ENCODE measurements around the gene POTEJ.
"Not testable (repeated sequence)": the region's sequence is repeated elsewhere in the genome, so short reads cannot be mapped to it uniquely, and the experiment has no call there.

The POTEJ gene

DNA sequence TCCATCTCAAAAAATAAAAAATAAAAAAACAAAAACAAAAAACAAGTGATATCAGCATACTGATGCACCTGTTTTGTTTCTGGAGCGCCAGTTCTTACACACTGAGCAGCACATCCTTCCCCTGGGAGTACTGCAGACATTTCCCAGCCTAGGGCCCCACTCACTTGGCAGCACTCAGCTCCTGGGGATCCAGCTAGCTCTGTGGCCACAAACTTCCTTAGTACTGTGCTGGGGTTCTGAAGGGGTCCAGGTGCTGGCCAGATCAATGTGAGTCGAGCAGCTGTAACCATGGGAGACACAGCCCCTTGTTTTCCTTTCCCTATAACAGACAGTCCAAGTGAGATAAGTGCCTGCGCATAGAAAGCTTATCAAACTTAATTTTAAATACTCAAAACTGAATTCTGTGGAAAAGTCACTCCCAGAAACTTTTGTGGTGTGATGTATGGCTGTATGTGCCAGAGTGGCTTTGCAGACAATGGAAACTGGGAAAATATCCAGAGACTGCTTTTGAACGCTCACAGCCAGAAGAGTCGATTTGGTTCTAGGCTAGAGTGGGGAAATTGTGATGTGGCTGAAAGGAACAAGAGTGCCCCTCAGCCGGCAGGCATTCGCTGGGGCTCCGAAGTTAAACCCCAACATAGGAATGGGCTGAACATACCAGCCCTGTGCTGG, 20.9 kb upstream of the POTEJ start:
- H3K4me3 ChIP-seq (ENCODE audit: insufficient read length, low read depth); DNase-seq (ENCODE audit: low read depth, low spot score); H3K4me1 ChIP-seq (ENCODE audit: insufficient read depth, insufficient read length); H3K27me3 ChIP-seq (ENCODE audit: insufficient read depth, insufficient read length); H3K9ac ChIP-seq (ENCODE audit: insufficient read length, low read depth); H3K9me3 ChIP-seq (ENCODE audit: insufficient read depth, low read length); H3K36me3 ChIP-seq (ENCODE audit: insufficient read depth, insufficient read length, low read length): not testable (repeated sequence)

DNA sequence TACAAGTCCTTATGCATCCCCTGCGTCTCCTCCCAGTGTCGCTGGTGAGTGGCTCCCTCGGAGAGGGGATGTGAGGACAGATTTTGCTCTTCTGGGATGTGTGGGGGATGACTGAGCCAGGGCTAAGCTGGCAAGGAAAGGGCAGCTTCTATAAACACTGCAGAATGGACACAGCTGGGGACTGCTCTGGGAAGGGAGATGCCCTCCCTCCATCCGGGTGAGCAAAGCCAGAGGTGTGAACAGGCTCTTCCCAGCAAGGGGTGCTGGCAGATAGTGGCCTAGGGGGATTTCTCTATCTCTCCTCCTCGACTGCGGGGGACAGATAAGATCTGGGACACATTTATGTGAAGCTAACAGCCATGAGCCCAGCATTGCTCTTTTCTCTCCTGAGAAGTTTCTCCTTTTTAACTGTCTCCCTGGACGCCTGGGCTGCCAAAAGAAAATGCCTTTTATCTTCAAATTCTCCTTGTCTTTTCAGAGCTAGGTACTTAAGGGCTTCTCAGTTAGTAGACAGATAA, 20.3 kb upstream of the POTEJ start:
- H3K4me3 ChIP-seq (ENCODE audit: insufficient read length, low read depth); H3K9ac ChIP-seq (ENCODE audit: insufficient read length, low read depth); DNase-seq (ENCODE audit: low read depth, low spot score): not testable (repeated sequence)

DNA sequence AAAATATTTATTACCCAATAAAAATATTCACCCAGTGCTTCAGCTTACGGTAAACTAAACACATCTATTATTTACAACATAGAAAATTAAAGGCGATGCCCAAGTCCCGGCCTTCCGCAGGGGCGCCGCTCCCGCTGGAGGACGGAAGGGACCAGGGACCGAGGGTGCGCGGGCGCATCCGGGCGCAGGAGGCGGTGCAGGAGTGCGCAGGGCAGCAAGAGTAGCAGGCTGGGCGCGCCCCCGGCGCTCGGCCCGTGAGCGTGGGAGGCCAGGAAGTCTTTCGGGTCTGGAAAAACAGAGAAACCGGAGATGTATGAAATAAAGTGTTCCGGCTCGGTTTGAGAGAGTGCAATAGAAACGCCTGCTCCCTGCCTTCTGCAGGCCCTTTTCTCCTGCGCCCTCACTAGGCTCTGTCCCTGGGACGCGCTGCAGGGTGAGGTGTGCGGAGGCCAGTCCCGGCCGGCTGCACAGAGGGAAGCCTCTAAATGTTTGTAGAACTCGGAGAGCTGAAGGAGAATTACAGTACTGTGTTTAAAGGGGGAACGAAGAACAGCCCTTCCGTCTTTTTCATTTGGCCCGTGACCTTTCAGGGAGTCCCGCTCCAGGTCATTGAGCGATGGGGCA, 18.3 kb upstream of the POTEJ start:
- not testable (repeated sequence) for H3K36me3 ChIP-seq (ENCODE audit: insufficient read depth, insufficient read length, low read length); H3K9me3 ChIP-seq (ENCODE audit: insufficient read depth, low read length); H3K27me3 ChIP-seq (ENCODE audit: insufficient read depth, insufficient read length); H3K9ac ChIP-seq (ENCODE audit: insufficient read length, low read depth); H3K4me1 ChIP-seq (ENCODE audit: insufficient read depth, insufficient read length); DNase-seq (ENCODE audit: low read depth, low spot score); H3K4me3 ChIP-seq (ENCODE audit: insufficient read length, low read depth)

More for the DNA sequence above, 20.3 kb upstream of the POTEJ start:
- not testable (repeated sequence) for H3K9me3 ChIP-seq (ENCODE audit: insufficient read depth, low read length); H3K4me1 ChIP-seq (ENCODE audit: insufficient read depth, insufficient read length); H3K36me3 ChIP-seq (ENCODE audit: insufficient read depth, insufficient read length, low read length); H3K27me3 ChIP-seq (ENCODE audit: insufficient read depth, insufficient read length)

DNA sequence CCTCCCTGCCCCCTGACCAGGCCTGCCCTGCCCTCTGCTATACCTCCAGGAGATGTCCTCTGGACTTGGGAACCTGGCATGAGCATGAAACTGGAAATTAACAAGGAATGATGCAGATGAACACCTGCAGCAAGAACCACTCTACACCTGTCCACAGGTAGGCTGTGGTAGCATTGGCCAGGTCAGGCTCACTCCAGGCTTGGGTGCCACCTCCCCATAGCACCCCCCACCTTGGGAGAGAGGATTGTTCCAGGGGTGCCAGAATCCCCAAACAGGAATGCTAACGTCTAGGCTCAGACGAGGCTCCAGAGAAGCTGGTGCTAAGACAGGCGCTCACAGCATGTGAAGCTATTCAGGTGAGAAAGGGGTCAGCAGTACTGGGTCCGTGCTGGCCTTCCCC, 17.2 kb upstream of the POTEJ start:
- DNase-seq (ENCODE audit: low read depth, low spot score); H3K27me3 ChIP-seq (ENCODE audit: insufficient read depth, insufficient read length); H3K4me3 ChIP-seq (ENCODE audit: insufficient read length, low read depth); H3K9ac ChIP-seq (ENCODE audit: insufficient read length, low read depth); H3K36me3 ChIP-seq (ENCODE audit: insufficient read depth, insufficient read length, low read length); H3K4me1 ChIP-seq (ENCODE audit: insufficient read depth, insufficient read length); H3K9me3 ChIP-seq (ENCODE audit: insufficient read depth, low read length): not testable (repeated sequence)

DNA sequence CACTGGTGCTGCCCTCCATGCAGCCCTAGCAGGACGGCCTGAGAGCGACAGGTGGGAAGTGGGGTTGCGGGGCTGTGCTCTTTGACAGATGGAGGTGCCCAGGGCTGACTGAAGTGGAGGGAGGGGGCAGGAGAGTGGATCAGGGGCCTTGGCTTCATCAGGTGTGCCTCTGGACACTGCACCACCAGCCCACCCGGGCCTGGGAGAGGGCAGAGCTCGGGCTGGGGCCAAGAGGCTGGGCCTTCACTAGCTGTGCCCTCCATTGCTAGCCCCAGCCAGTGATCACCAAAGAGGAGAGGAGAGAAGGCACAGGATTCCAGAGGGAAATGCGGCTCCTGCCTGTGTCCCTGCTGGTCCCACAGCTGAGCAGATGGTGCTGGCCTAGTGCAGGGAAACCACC, 14.5 kb upstream of the POTEJ start:
- H3K4me1 ChIP-seq (ENCODE audit: insufficient read depth, insufficient read length); H3K9ac ChIP-seq (ENCODE audit: insufficient read length, low read depth); H3K4me3 ChIP-seq (ENCODE audit: insufficient read length, low read depth); H3K36me3 ChIP-seq (ENCODE audit: insufficient read depth, insufficient read length, low read length); DNase-seq (ENCODE audit: low read depth, low spot score); H3K27me3 ChIP-seq (ENCODE audit: insufficient read depth, insufficient read length); H3K9me3 ChIP-seq (ENCODE audit: insufficient read depth, low read length): not testable (repeated sequence)

DNA sequence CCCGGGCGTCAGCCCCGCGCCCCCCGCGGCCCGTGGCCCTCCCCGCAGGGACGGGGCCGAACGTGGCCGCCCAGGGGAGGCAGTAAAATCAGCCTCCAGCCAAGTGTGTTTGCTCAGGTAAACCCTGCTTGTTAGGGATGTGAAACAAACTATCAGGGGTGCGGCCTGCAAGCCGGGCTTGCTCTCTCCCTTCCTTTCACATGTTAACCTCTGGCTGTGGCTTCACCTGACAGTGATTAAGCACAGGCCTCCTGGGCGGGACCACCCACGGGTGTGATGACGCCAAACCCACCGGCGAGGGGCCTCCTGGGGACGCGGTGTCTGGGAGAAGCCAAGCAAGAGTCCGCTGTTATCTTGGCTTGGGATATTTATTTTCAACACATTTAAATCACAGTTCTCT, 13.2 kb upstream of the POTEJ start:
- H3K4me3 ChIP-seq (ENCODE audit: insufficient read length, low read depth); H3K27me3 ChIP-seq (ENCODE audit: insufficient read depth, insufficient read length); H3K9me3 ChIP-seq (ENCODE audit: insufficient read depth, low read length); H3K4me1 ChIP-seq (ENCODE audit: insufficient read depth, insufficient read length); DNase-seq (ENCODE audit: low read depth, low spot score); H3K9ac ChIP-seq (ENCODE audit: insufficient read length, low read depth); H3K36me3 ChIP-seq (ENCODE audit: insufficient read depth, insufficient read length, low read length): not testable (repeated sequence)

DNA sequence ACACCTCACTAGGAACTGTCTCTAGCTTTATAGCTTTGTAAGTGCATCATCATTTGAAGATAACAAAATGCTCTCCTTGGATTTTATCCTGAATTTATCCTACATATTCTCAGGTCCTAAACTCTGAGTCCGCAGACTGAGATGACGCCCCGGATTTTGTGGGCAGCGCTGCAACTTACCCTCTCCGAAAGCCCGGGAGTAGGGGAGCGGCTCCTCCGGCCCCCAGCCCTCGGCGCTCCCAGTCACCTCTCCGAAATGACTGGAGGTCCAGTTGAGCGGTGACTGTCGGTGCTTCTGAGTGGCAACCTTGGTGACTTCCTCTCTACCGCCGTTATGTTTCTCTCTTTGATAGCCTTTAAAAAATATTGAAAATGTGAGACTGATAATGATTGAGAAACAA, 12.8 kb upstream of the POTEJ start:
- not testable (repeated sequence) for H3K4me1 ChIP-seq (ENCODE audit: insufficient read depth, insufficient read length); H3K9ac ChIP-seq (ENCODE audit: insufficient read length, low read depth); DNase-seq (ENCODE audit: low read depth, low spot score); H3K36me3 ChIP-seq (ENCODE audit: insufficient read depth, insufficient read length, low read length); H3K27me3 ChIP-seq (ENCODE audit: insufficient read depth, insufficient read length); H3K4me3 ChIP-seq (ENCODE audit: insufficient read length, low read depth); H3K9me3 ChIP-seq (ENCODE audit: insufficient read depth, low read length)

DNA sequence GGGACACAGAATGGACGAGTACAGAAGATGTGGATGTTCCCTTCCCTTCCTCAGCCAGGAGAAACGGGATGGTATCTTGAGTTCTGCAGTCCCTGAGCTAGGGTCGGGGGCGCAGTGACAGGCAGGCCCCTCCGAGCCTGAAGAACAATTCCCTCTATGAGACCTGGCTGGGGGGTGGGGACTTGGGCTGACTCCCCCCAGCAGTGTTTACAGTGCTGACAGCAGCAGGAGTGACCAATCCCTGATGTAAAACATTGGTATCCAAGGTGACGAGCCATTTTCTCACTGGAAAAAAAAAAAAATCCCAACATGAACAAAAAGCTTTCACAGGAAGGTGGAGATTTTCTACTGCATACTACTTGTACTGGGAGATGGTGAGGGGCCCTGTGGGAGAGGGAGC, 11.8 kb upstream of the POTEJ start, which contains the start of gene CFC1:
Gene CFC1, minus strand, starts transcription at position 183 of the 400 bp plus-strand sequence. CDS start 288 bp downstream, outside the sequence.
- DNase-seq (ENCODE audit: low read depth, low spot score); H3K4me3 ChIP-seq (ENCODE audit: insufficient read length, low read depth); H3K36me3 ChIP-seq (ENCODE audit: insufficient read depth, insufficient read length, low read length); H3K9me3 ChIP-seq (ENCODE audit: insufficient read depth, low read length); H3K4me1 ChIP-seq (ENCODE audit: insufficient read depth, insufficient read length); H3K9ac ChIP-seq (ENCODE audit: insufficient read length, low read depth); H3K27me3 ChIP-seq (ENCODE audit: insufficient read depth, insufficient read length): not testable (repeated sequence)

DNA sequence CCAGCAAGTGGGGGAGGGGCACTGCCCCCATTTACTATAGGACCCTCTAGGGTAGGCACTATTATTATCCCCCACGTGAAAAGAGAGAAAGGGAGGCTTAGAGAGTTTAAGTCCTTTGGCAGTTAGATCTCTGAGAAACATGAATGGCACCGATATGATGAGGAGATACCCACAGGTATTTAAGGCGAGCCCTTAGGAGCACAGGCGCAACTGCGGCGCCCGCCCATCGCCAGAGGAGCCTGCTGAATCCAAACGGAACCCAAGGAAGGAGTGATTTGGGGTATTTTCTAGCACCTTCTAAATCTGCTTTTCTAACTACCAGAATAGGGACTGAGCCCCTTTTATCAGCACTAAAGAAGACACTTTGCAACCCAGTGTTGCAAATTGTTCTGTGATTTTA, 11.3 kb upstream of the POTEJ start:
- not testable (repeated sequence) for H3K27me3 ChIP-seq (ENCODE audit: insufficient read depth, insufficient read length); H3K9me3 ChIP-seq (ENCODE audit: insufficient read depth, low read length); H3K9ac ChIP-seq (ENCODE audit: insufficient read length, low read depth); DNase-seq (ENCODE audit: low read depth, low spot score); H3K4me1 ChIP-seq (ENCODE audit: insufficient read depth, insufficient read length); H3K4me3 ChIP-seq (ENCODE audit: insufficient read length, low read depth); H3K36me3 ChIP-seq (ENCODE audit: insufficient read depth, insufficient read length, low read length)

DNA sequence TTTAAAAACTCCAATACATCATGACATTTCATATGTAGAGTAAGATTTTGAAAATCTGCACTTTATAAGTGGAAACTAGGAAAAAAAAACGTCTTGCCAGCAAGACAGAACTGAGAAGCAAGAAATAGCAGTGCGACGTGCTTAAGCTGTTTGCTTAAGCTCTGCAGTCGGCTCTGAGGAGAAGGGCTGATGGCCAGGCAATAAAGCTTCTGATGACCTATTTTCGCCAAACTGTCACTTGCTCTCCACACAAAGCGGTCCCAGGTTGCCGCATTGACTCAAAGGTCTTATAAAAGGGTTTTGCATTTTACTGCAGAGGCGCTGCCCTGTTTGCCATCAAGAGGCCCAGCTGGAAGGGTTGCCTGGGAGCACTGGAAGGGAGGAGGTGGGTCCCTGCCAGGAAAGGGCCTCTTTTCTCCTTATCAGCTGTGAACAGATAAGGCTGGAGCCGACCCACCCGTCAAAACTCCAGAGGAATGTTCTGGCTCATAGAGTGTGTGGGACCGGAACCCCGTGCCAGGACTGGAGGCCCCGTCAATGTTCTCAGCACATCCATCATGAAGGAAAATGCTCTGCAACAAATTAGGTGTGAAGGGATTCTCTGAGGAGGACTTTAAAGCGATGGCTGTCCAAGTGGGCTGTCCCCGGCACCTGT, 9.5 kb upstream of the POTEJ start:
- H3K27me3 ChIP-seq (ENCODE audit: insufficient read depth, insufficient read length); H3K4me3 ChIP-seq (ENCODE audit: insufficient read length, low read depth); H3K9ac ChIP-seq (ENCODE audit: insufficient read length, low read depth); H3K9me3 ChIP-seq (ENCODE audit: insufficient read depth, low read length); DNase-seq (ENCODE audit: low read depth, low spot score); H3K36me3 ChIP-seq (ENCODE audit: insufficient read depth, insufficient read length, low read length); H3K4me1 ChIP-seq (ENCODE audit: insufficient read depth, insufficient read length): not testable (repeated sequence)

DNA sequence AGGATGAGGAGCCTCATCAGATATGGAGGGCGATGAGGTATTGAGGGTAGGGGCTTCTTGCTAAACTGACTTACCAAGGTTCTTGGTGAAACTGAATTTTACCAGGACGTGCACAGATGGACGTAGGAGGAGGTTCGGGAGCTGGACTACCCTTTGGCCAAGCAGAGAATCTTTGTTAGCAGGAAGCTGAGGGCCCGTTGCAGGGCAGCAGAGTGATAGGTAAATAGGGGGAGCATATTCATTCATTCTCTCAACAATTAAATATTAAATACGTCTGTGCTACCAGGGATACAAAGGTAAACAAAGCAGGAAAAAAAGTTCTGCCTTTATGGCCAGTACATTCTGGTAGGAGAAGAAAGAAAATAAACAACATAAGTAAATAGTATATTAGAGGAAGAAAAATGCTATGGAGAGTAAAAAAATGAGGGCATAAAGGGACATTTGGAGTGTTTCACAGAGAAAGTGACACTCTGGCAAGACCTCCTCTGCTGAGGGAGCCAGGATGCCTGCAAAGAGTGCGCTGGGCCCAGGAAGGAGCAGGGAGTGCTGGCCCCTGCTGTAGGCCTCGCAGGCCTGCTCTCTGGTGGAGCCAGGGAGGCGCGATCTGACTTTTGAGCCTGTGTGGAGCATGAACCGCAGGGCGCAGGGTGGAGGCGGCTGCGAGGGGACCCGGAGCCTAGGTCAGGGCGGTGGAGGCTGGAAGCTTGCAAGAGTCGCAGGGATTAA, 2.8 kb upstream of the POTEJ start:
- not testable (repeated sequence) for H3K9ac ChIP-seq (ENCODE audit: insufficient read length, low read depth); H3K4me3 ChIP-seq (ENCODE audit: insufficient read length, low read depth); H3K4me1 ChIP-seq (ENCODE audit: insufficient read depth, insufficient read length); H3K27me3 ChIP-seq (ENCODE audit: insufficient read depth, insufficient read length); H3K36me3 ChIP-seq (ENCODE audit: insufficient read depth, insufficient read length, low read length); H3K9me3 ChIP-seq (ENCODE audit: insufficient read depth, low read length); DNase-seq (ENCODE audit: low read depth, low spot score)

Data from NT2/D1 (cell line).